D721Med (cell line): ENCODE measurements around the gene CGN.

Experiments
- DNase-seq: peaks from one replicate; pipeline ENCODE4 v3.0.0; 2011; ENCODE audit warnings: low spot score; ENCODE audit not compliant: insufficient read length
- FAIRE-seq: peaks from 2 replicates; lab custom pipeline; 2011; peaks lifted over from hg19 to GRCh38; lab: Jason Lieb, UNC
- CTCF ChIP-seq: IDR thresholded peaks from 2 replicates; pipeline ENCODE4 v1.5.1; 2012; ENCODE audit warnings: mild to moderate bottlenecking, control low read depth; ENCODE audit not compliant: insufficient read depth; ENCODE audit errors: missing control alignments

Gene CGN

DNA sequence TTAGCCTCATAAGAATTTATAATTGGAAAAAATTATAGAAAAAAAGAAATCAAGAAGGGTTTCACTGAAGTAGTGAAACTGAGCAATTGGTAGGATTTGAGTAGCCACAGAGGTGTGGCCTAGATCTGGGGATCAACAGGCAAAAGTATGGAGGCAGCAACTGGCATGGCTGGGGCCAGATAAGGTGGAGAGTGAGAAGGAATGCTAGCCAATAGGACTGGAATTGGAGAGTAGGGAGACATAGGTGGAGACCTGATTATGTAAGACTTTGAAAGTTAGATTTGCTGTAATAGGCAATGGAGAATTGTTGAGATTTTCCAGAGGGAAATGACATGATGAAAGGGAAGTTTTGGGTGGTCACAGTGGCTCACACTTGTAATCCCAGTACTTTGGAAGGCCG lies 24.6 kb upstream of the CGN start:
- FAIRE-seq (no peak), DNase-seq (no peak)
- TF ChIP-seq CTCF = no peak

GRCh38 chr1:151491641-151492040 lies 19.5 kb upstream of the CGN start:
- DNase-seq (no peak), FAIRE-seq (no peak)
- no peak for TF ChIP-seq CTCF

DNA sequence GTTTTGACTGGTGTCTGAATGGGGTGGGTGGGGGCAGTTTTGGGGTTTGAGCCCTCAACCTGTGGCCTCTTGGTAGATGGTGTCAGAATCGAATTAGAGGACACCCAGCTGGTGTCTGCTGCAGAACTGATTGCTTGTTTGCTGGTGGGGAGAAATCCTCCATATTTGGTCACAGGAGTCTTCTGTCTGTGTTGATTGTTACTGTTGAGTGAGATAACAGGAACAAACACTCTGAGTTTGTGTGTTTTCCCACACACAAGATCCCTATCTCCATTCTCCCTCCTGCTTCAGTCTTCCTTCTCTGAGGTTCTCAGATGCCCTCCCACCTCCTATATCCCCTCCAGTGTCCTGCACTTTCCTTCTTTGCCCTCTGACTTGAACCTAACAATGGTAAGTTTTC lies 19.1 kb upstream of the CGN start:
- TF ChIP-seq CTCF = no peak
- no peak for FAIRE-seq
- no peak for DNase-seq

GRCh38 chr1:151493042-151493441 lies 18.1 kb upstream of the CGN start:
- FAIRE-seq (no peak), DNase-seq (no peak)
- TF ChIP-seq CTCF = no peak

GRCh38 chr1:151494741-151495281 lies 16.4 kb upstream of the CGN start:
- no peak for TF ChIP-seq CTCF

GRCh38 chr1:151495316-151495715 lies 15.9 kb upstream of the CGN start:
- TF ChIP-seq CTCF = no peak
- DNase-seq (no peak), FAIRE-seq (no peak)

More at GRCh38 chr1:151494741-151495281, 16.4 kb upstream of the CGN start:
- no peak for DNase-seq
- no peak for FAIRE-seq

GRCh38 chr1:151499365-151499764 lies 11.8 kb upstream of the CGN start:
- DNase-seq (no peak), FAIRE-seq (no peak)
- TF ChIP-seq CTCF = no peak
